Stomach (tissue), 4 donors: ENCODE data around the gene RIMBP2.
"Not testable (repeated sequence)": the region's sequence is repeated elsewhere in the genome, so short reads cannot be mapped to it uniquely, and the experiment has no call there.

Source experiments
- EP300 ChIP-seq: sonication (generic); formaldehyde crosslinking; IDR thresholded peaks from one replicate; pipeline ENCODE4 v1.6.1; 2017; ENCODE audit warnings: antibody characterized with exemption
- POLR2AphosphoS5 ChIP-seq, 3 donors: sonication (generic); formaldehyde crosslinking; IDR thresholded peaks; one replicate each; pipeline ENCODE4 v1.6.1; 2016; ENCODE audit warnings: antibody characterized with exemption in 3 of 3
- TF ChIP-seq, protein P1 (sequence below), 7 experiments: fragments of 450-650 bp in 4 of 7; fragments of 200-600 bp in 3 of 7; sonication (generic) in 3 of 7; IDR thresholded peaks; one replicate each; pipeline ENCODE4 v1.5.1; 2016 to 2019; ENCODE audit warnings: antibody characterized with exemption in 7 of 7, control low read depth in 2 of 7, mild to moderate bottlenecking in 1 of 7

DNA sequence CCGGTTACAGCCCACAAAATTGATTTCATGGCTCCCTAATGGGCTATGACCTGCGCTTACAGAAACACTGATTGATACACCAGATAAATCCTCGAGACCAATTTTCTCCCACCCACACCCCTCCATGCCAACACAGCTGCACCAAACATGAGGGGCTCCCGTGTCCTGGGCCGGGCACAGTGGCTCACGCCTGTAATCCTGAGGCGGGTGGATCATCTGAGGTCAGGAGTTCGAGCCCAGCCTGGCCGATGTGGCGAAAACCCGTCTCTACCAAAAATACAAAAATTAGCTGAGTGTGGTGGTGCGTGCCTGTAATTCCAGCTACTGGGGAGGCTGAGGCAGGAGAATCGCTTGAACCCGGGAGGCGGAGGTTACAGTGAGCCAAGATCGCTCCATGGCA lies 27.1 kb downstream of the RIMBP2 start:
- TF ChIP-seq, protein P1, sequence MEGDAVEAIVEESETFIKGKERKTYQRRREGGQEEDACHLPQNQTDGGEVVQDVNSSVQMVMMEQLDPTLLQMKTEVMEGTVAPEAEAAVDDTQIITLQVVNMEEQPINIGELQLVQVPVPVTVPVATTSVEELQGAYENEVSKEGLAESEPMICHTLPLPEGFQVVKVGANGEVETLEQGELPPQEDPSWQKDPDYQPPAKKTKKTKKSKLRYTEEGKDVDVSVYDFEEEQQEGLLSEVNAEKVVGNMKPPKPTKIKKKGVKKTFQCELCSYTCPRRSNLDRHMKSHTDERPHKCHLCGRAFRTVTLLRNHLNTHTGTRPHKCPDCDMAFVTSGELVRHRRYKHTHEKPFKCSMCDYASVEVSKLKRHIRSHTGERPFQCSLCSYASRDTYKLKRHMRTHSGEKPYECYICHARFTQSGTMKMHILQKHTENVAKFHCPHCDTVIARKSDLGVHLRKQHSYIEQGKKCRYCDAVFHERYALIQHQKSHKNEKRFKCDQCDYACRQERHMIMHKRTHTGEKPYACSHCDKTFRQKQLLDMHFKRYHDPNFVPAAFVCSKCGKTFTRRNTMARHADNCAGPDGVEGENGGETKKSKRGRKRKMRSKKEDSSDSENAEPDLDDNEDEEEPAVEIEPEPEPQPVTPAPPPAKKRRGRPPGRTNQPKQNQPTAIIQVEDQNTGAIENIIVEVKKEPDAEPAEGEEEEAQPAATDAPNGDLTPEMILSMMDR (IDR thresholded peaks at IDR 0.05): not testable (repeated sequence)
- TF ChIP-seq EP300; POLR2AphosphoS5 (IDR thresholded peaks at IDR 0.05): not testable (repeated sequence)
